ENCODE measurements around the gene MCM9.
"Not testable (repeated sequence)": the region's sequence is repeated elsewhere in the genome, so short reads cannot be mapped to it uniquely, and the experiment has no call there.

MCM9 gene

DNA sequence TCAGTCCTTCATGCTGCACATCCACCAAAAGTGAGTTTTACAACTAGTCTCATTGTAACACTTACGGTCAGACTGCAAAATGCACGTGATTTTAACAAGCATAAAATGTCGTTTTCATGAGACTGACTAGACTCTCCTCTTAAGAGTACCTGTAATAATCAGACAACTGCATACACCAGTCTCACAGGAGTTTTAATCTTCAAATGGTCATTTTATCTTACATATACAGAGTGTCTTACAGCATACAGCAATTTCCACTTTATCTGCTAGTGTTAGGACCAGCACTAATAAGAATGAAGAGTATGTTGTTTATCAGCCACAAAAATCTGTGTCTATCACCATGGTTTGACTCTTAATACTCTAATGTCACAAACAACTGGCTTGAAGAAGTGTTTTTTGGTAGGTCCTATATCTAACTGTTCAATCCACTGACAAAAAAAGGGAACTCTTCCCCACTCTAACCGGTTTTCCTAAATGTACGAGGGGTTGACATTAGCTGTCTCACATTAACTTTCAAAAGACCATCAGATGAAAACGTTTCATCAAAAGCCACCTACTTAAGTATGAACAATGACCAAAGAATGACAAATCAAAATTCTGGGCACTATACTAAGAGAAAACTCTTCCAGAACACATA is 42.5 kb downstream of the MCM9 start:
- DNase-seq: no peak

- DNase-seq: no peak
These were observed 43.8 kb downstream of the MCM9 start for GRCh38 chr6:118890997-118891790.

GRCh38 chr6:118889163-118889562 is 45.8 kb downstream of the MCM9 start:
- DNase-seq: no peak

GRCh38 chr6:118886641-118887040 is 48.3 kb downstream of the MCM9 start:
- no peak for DNase-seq

GRCh38 chr6:118882314-118882905 is 52.5 kb downstream of the MCM9 start:
- DNase-seq: no peak

- no peak for DNase-seq
These were observed 53.3 kb downstream of the MCM9 start for GRCh38 chr6:118881440-118882313.

- DNase-seq: no peak
These were observed 57.2 kb downstream of the MCM9 start for GRCh38 chr6:118877806-118878205.

DNA sequence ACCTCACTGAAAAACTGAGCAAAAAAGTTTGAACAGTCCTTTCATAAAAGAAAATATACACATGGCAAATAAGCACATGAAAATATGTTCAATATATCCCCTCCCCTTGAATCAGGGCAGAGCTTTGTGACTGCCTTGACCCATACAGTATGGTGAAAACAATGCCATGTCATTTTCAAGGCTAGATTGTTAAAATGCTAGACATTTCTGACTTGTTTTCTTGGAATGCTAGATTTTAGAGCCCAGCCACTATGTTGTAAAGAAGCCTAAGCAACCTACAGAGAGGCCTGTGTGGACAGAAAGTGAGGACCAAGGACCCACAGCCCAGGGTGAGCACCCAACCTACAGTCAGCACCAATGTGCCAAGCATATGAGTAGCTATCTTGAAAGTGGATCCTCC is 58.1 kb downstream of the MCM9 start:
- DNase-seq: no peak

DNA sequence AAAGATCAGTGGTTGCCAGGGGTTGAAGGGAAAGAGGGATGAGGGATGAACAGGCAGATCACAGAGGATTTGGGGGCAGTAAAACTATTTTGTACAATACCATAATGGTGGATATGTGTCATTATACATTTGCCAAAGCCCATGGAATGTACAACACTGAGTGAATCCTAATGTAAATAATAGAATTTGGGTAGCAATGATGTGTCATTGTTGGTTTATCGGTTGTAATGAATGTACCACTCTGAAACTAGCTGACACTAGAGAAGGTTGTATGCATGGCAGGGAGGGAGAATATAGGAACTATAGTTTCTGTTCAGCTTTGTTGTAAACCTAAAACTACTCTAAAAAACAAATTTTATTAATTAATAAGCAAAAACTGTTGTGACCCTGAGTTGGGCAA is 58.8 kb downstream of the MCM9 start:
- no peak for DNase-seq

DNA sequence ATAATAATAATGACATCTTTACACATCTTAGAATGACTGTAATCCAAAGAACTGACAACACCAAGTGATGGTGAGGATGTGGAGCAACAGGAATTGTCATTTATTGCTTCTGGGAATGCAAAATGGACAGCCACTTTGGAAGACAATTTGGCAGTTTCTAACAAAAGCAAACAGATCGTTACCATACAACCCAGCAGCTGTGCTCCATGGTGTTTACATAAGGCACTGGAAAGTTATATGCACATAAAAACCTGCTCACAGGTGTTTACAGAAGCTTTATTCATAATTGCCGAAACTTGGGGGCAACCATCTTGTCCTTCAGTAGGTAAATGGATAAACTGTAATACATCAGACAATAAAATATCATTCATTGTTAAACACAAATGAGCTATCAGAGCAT is 59.3 kb downstream of the MCM9 start:
- no peak for DNase-seq

DNA sequence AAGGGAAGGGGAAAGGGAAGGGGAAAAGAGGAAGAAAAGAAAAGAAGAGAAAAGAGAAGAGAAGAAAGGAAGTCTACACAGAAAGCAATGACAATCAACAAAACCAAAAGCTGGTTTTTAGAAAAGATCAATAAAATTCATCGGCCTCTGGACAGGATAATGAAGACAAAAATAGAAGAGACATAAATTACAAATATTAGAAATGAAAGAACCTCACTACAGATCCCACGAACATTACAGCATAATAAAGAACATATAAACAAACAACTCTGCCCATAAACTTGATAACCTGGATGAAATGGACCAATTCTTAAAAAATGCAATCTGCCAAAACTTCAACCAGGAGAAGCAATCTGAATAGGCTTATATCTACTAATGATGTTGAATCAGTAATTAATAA is 61.7 kb downstream of the MCM9 start:
- DNase-seq: no peak

DNA sequence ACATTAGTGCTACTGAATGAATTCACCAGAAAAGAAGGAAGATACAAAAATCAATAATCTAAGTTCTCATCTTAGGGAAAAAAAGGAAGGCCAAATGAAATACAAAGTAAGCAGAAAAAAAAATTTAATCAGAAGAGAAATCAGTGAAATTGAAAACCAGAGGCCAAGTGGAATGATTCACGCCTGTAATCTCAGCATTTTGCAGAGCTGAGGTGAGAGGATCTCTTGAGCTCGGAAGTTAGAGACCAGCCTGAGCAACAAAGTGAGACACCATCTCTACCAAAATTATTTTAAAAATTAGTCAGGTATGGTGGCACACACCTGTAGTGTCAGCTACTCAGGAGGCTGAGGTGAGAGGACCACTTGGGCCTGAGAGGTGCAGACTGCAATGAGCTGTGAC is 62.2 kb downstream of the MCM9 start:
- no peak for DNase-seq

- DNase-seq: no peak
These were observed 62.6 kb downstream of the MCM9 start for GRCh38 chr6:118872318-118872717.

DNA sequence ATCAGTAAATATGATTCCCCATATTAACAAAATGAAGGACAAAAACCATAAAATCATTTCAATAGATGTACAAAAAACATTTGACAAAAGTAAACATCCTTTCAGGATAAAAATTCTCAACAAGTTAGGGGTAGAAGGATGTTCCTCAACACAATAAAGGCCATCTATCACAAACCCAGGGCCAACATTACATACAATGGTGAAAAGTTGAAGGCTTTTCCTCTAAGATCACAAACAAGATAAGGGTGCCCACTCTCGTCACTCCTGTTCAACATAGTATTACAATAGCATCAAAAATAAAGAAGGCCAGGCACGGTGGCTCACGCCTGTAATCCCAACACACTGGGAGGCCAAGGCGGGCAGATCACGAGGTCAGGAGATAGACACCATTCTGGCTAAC is 63.6 kb downstream of the MCM9 start:
- DNase-seq: no peak

DNA sequence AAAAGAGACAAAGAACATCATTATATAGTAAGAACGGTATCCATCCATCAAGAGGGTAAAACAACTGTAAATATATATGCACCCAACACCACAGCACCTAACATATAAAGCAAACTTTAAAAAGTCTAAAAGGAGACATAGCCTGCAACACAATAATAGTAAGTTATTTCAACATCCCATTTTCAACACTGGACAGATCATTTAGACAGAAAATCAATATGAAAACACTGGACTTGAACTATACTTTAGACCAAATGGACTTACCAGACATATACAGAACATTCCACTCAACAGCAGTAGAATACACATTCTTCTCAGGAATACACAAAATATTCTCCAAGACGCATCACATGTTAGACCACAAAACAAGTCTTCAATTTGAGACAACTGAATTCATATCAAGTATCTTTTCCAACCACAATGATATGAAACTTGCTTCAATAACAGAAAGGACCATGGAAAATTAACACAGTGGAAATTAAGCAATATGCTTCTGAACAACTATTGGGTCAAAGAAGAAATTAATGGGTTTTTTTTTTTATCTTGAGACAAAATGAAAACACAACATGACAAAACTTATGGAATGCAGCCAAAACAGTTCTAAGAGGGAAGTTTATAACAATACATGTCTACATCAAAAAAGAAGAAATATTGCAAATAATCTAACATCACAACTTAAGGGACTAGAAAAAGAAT is 64.9 kb downstream of the MCM9 start:
- no peak for DNase-seq

GRCh38 chr6:118869350-118869749 is 65.6 kb downstream of the MCM9 start:
- DNase-seq: no peak

DNA sequence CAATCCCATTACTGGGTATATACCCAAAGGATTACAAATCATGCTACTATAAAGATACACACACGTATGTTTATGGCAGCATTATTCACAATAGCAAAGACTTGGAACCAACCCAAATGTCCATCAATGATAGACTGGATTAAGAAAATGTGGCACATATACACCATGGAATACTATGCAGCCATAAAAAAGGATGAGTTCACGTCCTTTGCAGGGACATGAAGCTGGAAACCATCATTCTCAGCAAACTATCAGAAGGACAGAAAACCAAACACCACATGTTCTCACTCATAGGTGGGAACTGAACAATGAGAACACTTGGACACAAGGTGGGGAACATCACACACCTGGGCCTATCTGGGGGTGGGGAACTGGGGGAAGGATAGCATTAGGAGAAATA is 66.1 kb downstream of the MCM9 start:
- DNase-seq: not testable (repeated sequence)

GRCh38 chr6:118867181-118867580 is 67.8 kb downstream of the MCM9 start:
- no peak for DNase-seq

GRCh38 chr6:118865100-118865391 is 69.9 kb downstream of the MCM9 start:
- DNase-seq: no peak

- no peak for DNase-seq
These were observed 70.4 kb downstream of the MCM9 start for GRCh38 chr6:118864341-118865099.

DNA sequence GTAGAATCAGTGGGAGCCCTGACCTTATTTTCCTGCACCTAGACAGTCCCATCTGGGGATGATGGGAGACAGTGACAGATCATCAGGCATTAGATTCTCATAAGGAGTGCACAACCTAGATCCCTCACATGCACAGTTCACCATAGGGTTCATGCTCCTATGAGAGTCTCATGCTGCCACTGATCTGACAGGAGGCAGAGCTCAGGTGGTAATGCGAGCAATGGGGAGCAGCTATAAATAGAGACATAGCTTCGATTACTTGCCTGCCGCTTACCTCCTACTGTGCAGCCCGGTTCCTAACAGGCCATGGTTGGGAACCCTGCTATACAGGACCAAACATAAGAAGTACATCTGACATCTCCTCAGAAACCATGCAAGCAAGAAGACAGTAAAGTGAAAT is 72.5 kb downstream of the MCM9 start:
- no peak for DNase-seq

DNA sequence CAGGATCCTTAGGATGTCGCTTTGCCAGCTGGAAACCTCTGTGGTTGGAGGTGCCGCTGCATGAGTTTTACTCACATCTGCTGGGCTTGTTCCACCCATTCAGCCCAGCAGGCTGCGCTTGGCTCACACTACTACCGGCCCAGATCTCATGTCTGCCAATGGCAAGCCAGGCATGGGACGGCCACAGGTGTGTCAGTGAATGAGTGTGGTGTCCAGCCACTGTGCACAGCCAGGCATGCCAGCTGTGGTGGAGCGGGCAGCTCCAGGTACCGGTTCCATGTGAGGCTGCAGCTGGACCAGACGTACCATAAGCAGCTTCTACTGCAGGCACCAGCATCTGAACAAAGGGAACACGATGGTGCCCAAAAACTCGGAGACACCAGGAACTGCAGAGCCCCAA is 74.1 kb downstream of the MCM9 start:
- DNase-seq: no peak
